Stomach smooth muscle (tissue), 2 donors: ENCODE results near the gene PAQR9.

Source experiments
- H3K27ac ChIP-seq: one replicate; pipeline ENCODE4 v1.7.0; 2013; ENCODE audit warnings: mild to moderate bottlenecking, low read length, inconsistent platforms
- H3K27me3 ChIP-seq, 2 donors: one replicate each; pipeline ENCODE4 v1.7.0; 2013; ENCODE audit warnings: low read length in 2 of 2; ENCODE audit not compliant: insufficient read depth in 2 of 2, control insufficient read depth in 1 of 2
- H3K36me3 ChIP-seq, 2 donors: one replicate each; pipeline ENCODE4 v1.7.0; 2013; ENCODE audit warnings: low read length in 2 of 2; ENCODE audit not compliant: control insufficient read depth in 2 of 2, insufficient read depth in 2 of 2
- H3K4me1 ChIP-seq: one replicate; pipeline ENCODE4 v1.7.0; 2013; ENCODE audit warnings: low read length; ENCODE audit not compliant: control insufficient read depth, insufficient read depth
- H3K4me3 ChIP-seq, 2 donors: one replicate each; pipeline ENCODE4 v1.7.0; 2013; ENCODE audit warnings: low read length in 2 of 2
- H3K9ac ChIP-seq, 2 donors: one replicate each; pipeline ENCODE4 v1.7.0; 2013; ENCODE audit warnings: low read length in 2 of 2, mild to moderate bottlenecking in 1 of 2
- H3K9me3 ChIP-seq, 2 donors: one replicate each; pipeline ENCODE4 v1.7.0; 2013; ENCODE audit warnings: low read length in 2 of 2; ENCODE audit not compliant: control insufficient read depth in 2 of 2
- donor health status: healthy.
- donor health status: Pancreatic carcinoma.

Gene PAQR9, protein sequence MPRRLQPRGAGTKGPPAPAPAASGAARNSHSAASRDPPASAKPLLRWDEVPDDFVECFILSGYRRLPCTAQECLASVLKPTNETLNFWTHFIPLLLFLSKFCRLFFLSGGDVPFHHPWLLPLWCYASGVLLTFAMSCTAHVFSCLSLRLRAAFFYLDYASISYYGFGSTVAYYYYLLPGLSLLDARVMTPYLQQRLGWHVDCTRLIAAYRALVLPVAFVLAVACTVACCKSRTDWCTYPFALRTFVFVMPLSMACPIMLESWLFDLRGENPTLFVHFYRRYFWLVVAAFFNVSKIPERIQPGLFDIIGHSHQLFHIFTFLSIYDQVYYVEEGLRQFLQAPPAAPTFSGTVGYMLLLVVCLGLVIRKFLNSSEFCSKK

DNA sequence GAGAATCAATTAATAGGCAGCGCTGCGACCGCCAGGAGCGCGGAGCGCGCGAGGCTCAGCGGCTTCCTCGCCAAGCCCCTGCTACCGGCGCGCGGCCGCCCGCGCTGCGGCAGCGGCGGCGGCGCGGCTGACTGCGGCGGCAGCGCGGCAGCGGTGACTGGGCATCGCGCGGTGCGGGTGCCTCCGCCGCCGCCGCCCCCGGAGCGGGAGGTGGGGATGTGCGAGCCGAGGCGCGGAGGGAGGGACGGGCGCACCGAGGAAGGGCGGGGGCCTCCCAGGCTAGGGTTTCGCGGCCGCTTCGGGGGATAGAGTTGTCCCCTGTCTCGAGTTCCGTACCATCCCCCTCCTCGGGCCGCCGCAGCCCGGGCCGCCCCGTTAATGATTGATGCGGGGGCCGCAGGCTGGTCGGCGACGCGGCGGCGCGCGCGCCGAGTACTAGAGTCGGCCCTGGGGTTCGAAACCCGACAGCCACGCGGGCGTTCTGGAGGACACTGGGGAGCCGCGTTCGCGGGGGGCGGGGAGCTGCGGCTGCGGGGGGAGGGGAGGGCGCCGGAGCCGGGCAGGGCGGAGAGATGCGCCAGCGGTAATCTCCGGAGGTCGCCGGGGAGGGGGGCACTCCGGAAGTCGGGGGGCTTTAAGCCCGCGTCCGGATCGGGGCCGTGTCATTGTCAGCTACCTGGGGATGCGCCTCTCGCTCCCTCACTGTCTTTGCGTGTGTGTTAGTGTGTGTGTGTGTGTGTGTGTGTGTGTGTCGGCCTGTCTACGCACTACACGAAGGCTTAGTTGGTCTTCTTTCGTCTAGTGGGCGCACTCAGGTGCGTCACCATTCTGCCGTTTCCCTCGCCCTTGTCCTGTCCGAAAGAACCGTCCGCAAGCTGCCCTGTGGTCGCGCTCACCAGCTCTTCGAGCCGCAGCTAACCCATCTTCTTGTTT, at the start of gene PAQR9:
TSS of gene PAQR9 (minus strand) at position 159 of the 933 bp plus-strand sequence. CDS start 338 bp downstream, outside the sequence.
- H3K4me1 ChIP-seq = peaks cover 9% of the 10 kb centered on the region
- H3K9me3 ChIP-seq = no peaks in the 10 kb centered on the region
- H3K4me3 ChIP-seq = peak within 1 kb of the TSS; percentile 40 to 66
- H3K27ac ChIP-seq = no peak within 1 kb of the TSS
- no peaks in the 10 kb centered on the region for H3K36me3 ChIP-seq
- H3K27me3 ChIP-seq = peaks cover 24 to 25% of the 10 kb centered on the region in 2 donors
- H3K9ac ChIP-seq = no peak within 1 kb of the TSS

GRCh38 chr3:143011705-143012104, 48.2 kb upstream of the PAQR9 start:
- H3K9ac ChIP-seq = no peak overlapping the region
- H3K36me3 ChIP-seq = peaks cover 0 to 9% of the 10 kb centered on the region in 2 donors
- H3K4me1 ChIP-seq = no peaks in the 10 kb centered on the region
- H3K4me3 ChIP-seq = no peak overlapping the region
- no peak overlapping the region for H3K27ac ChIP-seq
- H3K27me3 ChIP-seq = no peaks in the 10 kb centered on the region
- H3K9me3 ChIP-seq = no peaks in the 10 kb centered on the region

GRCh38 chr3:143010024-143010423, 46.5 kb upstream of the PAQR9 start:
- no peak overlapping the region for H3K4me3 ChIP-seq
- no peaks in the 10 kb centered on the region for H3K9me3 ChIP-seq
- H3K27ac ChIP-seq = no peak overlapping the region
- peaks cover 0 to 5% of the 10 kb centered on the region in 2 donors for H3K36me3 ChIP-seq
- no peaks in the 10 kb centered on the region for H3K4me1 ChIP-seq
- H3K27me3 ChIP-seq = no peaks in the 10 kb centered on the region
- no peak overlapping the region for H3K9ac ChIP-seq

GRCh38 chr3:143004823-143005222, 41.3 kb upstream of the PAQR9 start:
- Histone ChIP-seq H3K4me3 (no peak overlapping the region), H3K4me1 (peaks cover 17% of the 10 kb centered on the region), H3K36me3 (no peaks in the 10 kb centered on the region)

GRCh38 chr3:143002727-143003126, 39.3 kb upstream of the PAQR9 start:
- peak overlapping the region; percentile 98 to 99 for H3K4me3 ChIP-seq
- H3K27ac ChIP-seq = no peak overlapping the region
- peak overlapping the region; percentile 97 to 99 for H3K9ac ChIP-seq

More at GRCh38 chr3:143004823-143005222, 41.3 kb upstream of the PAQR9 start:
- no peaks in the 10 kb centered on the region for H3K27me3 ChIP-seq
- H3K9ac ChIP-seq = no peak overlapping the region
- no peaks in the 10 kb centered on the region for H3K9me3 ChIP-seq
- H3K27ac ChIP-seq = no peak overlapping the region

GRCh38 chr3:143002083-143002712, 38.7 kb upstream of the PAQR9 start:
- H3K27me3 ChIP-seq = no peaks in the 10 kb centered on the region
- H3K36me3 ChIP-seq = no peaks in the 10 kb centered on the region
- peaks cover 20% of the 10 kb centered on the region for H3K4me1 ChIP-seq
- no peaks in the 10 kb centered on the region for H3K9me3 ChIP-seq
- H3K9ac ChIP-seq = peak overlapping the region; percentile 97 to 99
- peak overlapping the region; percentile 94 for H3K27ac ChIP-seq
- H3K4me3 ChIP-seq = peak overlapping the region; percentile 98 to 99

More at GRCh38 chr3:143002727-143003126, 39.3 kb upstream of the PAQR9 start:
- no peaks in the 10 kb centered on the region for H3K36me3 ChIP-seq
- H3K27me3 ChIP-seq = no peaks in the 10 kb centered on the region
- peaks cover 17% of the 10 kb centered on the region for H3K4me1 ChIP-seq
- no peaks in the 10 kb centered on the region for H3K9me3 ChIP-seq

- Histone ChIP-seq H3K27me3 (no peaks in the 10 kb centered on the region), H3K4me3 (peak within 1 kb of the TSS; percentile 98 to 99), H3K4me1 (peaks cover 20% of the 10 kb centered on the region), H3K9me3 (no peaks in the 10 kb centered on the region), H3K9ac (peak within 1 kb of the TSS; percentile 97 to 99), H3K27ac (peak within 1 kb of the TSS; percentile 94), H3K36me3 (no peaks in the 10 kb centered on the region)
These were observed 38.1 kb upstream of the PAQR9 start, which contains the start of gene U2SURP for GRCh38 chr3:143001369-143002082. TSS of gene U2SURP (plus strand) at chr3:143001570. CDS start at chr3:143001629, 59 bp downstream.

DNA sequence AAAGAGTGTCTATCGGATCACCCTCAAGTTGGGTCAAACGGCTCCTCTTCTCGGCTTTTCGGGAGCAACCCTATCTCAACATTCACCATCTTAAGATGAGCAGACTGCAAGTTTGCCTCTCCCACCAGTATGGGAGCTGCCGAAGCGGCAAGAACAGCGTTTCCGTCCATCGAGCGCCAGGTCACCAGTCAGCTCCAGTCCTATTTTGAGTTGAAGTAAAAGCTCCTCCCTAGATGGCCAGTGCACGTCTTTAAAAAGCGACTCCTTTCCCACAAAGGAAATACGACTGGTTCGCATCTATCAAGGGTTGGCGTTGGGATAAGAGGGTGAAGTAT, 37.5 kb upstream of the PAQR9 start:
- no peaks in the 10 kb centered on the region for H3K36me3 ChIP-seq
- H3K27ac ChIP-seq = peak overlapping the region; percentile 94
- peak overlapping the region; percentile 98 to 99 for H3K4me3 ChIP-seq
- peaks cover 20% of the 10 kb centered on the region for H3K4me1 ChIP-seq
- no peaks in the 10 kb centered on the region for H3K27me3 ChIP-seq
- H3K9ac ChIP-seq = peak overlapping the region; percentile 97 to 99
- H3K9me3 ChIP-seq = no peaks in the 10 kb centered on the region

DNA sequence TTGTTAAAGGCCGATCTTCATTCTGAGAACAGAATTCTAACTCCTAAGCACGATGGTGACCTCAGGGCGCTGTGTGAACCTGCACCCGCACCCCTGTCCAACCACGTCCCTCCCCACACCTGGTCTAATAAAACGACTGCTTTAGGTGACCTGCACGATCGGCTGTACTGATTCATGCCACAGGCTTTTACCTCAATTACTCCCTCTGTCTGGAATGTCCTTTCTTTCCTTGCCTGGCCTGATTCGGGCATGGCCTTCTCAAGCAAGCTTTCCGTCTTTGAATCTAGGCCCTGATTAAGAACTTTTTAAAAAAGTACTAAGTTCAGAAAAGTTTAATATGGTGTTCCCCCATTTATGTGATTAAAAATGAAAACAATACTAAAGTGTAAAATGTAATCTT, 37.1 kb upstream of the PAQR9 start:
- peaks cover 20% of the 10 kb centered on the region for H3K4me1 ChIP-seq
- no peaks in the 10 kb centered on the region for H3K36me3 ChIP-seq
- peak overlapping the region; percentile 98 to 99 for H3K4me3 ChIP-seq

GRCh38 chr3:142999881-143000280, 36.4 kb upstream of the PAQR9 start:
- H3K27me3 ChIP-seq = no peaks in the 10 kb centered on the region
- H3K4me1 ChIP-seq = peaks cover 20% of the 10 kb centered on the region
- H3K9ac ChIP-seq = no peak overlapping the region
- peak overlapping the region in 1 of 2 donors; percentile 99 for H3K4me3 ChIP-seq
- no peak overlapping the region for H3K27ac ChIP-seq
- no peaks in the 10 kb centered on the region for H3K36me3 ChIP-seq
- H3K9me3 ChIP-seq = no peaks in the 10 kb centered on the region

More for the DNA sequence above, 37.1 kb upstream of the PAQR9 start:
- H3K9me3 ChIP-seq = no peaks in the 10 kb centered on the region
- peak overlapping the region; percentile 97 to 99 for H3K9ac ChIP-seq
- H3K27ac ChIP-seq = peak overlapping the region; percentile 94
- no peaks in the 10 kb centered on the region for H3K27me3 ChIP-seq
